ENCODE measurements around the gene SRRM2. TPM values are rescaled to one million over a fixed set of nuclear protein-coding genes. Genes with fewer than 3 reads are reported as not detected.

Gene SRRM2
- total and polyA plus RNA-seq, 5 donors from 2014 or later = 29.8 to 1,344 (median 38.6) TPM

DNA sequence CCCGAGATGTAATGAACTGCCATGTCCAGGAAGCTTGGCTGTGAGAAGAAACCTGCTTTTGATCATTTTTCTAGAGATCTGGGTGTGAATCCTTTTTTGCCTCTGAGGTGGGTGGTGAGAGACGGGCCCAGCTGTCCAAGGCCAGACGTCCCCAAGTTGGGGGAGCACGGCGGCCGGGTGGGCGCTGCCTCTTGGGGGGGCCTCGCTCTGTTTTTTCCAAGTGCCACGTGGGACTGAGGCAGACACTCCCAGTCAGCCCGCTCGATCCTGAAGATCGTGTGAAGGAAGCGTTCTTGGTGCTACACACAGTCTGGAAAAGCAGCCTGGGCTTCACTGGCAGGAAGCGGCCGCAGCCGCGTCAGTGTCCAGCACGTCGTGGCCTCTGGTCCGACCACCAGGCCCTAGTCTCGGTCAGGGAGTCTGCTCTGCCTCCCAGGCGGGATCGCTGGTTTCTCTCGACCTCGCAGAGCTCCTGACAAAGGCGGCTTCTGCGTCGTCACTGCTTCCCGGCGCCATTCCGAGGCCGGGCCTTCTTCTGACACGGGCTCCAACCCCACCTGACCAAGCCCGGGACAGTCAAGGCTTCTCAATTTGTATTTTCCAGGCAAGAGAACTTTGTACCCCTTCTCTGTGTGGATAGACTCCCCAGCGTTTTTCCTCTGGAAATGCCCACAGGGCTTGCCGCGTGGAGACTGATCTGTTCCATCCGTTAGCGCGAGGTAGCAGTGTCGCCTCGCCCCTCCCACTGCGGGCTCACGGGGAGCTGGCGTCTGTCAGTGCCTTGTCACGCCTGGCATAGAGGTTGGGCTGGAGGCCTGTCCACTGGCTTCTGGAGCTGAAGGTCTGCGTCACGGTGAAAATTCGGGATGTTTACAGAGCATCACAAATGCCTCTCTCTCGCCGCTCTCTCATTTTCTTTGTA lies 44.8 kb upstream of the SRRM2 start:
- peaks cover 0 to 5% (median 1%) of the 10 kb centered on the region in 4 donors for H3K4me1 Mint-ChIP-seq
- H3K27ac ChIP-seq (ENCODE audit: insufficient read depth, low read length, poor library complexity, severe bottlenecking) = no peak overlapping the region
- DNase-seq (no peak), ATAC-seq (ENCODE audit: low read depth in 2 of 2) (no peak)
- no peak overlapping the region for H3K27ac Mint-ChIP-seq
- peaks cover 26% of the 10 kb centered on the region for H3K36me3 ChIP-seq (ENCODE audit: control insufficient read depth, insufficient read depth, low read length)
- H3K4me3 Mint-ChIP-seq = no peak overlapping the region
- no peaks in the 10 kb centered on the region for H3K27me3 ChIP-seq (ENCODE audit: control insufficient read depth, insufficient read depth, low read length)
- no peaks in the 10 kb centered on the region for H3K9me3 ChIP-seq (ENCODE audit: control insufficient read depth in 2 of 2, low read length in 2 of 2)
- no peak overlapping the region for H3K4me3 ChIP-seq (ENCODE audit: low read depth, low read length)
- H3K27me3 Mint-ChIP-seq = no peaks in the 10 kb centered on the region
- peaks cover 0 to 2% (median 0%) of the 10 kb centered on the region in 7 donors for H3K9me3 Mint-ChIP-seq
- H3K4me1 ChIP-seq (ENCODE audit: control insufficient read depth, insufficient read depth, low read length, poor library complexity, severe bottlenecking) = no peaks in the 10 kb centered on the region
- H3K36me3 Mint-ChIP-seq = peaks cover 6% of the 10 kb centered on the region

DNA sequence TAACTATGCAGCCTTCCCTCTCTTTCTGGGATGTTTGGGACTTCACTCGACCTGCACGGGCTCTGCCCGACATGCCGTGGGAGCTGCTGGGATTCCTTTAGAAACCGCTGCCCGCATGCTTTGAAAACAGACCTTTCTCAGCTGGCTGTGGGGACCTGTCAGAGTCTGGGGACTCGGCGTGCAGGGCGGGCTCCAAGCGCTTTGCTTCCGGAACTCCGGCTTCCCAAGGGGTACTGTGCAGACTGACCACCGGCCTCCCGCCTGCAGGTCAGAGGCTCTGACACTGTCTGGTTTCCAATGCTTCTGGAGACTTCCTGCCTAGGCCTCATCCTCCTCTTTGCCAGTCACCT lies 44.2 kb upstream of the SRRM2 start:
- Histone ChIP-seq H3K4me3 (ENCODE audit: low read depth, low read length) (no peak overlapping the region), H3K36me3 (ENCODE audit: control insufficient read depth, insufficient read depth, low read length) (peaks cover 19% of the 10 kb centered on the region), H3K4me1 (ENCODE audit: control insufficient read depth, insufficient read depth, low read length, poor library complexity, severe bottlenecking) (no peaks in the 10 kb centered on the region), H3K27ac (ENCODE audit: insufficient read depth, low read length, poor library complexity, severe bottlenecking) (no peak overlapping the region), H3K27me3 (ENCODE audit: control insufficient read depth, insufficient read depth, low read length) (no peaks in the 10 kb centered on the region), H3K9me3 (ENCODE audit: control insufficient read depth in 2 of 2, low read length in 2 of 2) (no peaks in the 10 kb centered on the region)
- Mint-ChIP-seq H3K9me3 (peaks cover 0 to 2% (median 0%) of the 10 kb centered on the region in 7 donors), H3K27me3 (no peaks in the 10 kb centered on the region), H3K36me3 (peaks cover 6% of the 10 kb centered on the region), H3K27ac (no peak overlapping the region), H3K4me3 (no peak overlapping the region), H3K4me1 (peaks cover 0 to 5% (median 1%) of the 10 kb centered on the region in 4 donors)
- ATAC-seq (ENCODE audit: low read depth in 2 of 2) (no peak), DNase-seq (no peak)

DNA sequence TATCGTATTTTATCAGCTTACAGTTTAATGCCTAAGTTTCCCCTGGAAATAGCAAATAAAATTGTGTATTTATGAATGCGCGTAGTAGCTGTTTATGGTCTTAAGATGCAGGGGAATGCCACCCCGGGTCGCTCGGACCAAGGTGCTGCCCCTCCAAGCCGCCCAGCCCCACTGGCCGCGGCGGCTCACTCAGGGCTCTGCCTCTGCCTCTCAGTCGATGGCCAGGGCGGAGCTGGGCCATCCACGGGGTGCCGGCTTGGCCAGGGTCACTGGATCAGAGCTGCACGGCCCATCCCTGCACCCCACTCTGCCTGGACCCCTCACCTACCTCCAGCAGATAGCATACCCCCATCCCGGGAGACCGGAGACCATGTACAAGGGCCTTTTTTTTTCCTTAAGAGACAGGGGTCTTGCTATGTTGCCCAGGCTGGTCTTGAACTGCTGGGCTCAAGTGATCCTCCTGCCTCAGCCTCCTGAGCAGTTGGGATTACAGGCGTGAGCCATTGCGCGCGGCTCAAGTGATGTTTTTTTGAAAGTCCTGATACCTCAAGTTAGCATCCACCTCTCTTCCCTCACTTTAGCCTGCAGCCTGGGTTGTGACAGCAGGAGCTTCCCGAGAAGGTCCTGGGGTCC lies 43.4 kb upstream of the SRRM2 start:
- ATAC-seq (ENCODE audit: low read depth in 2 of 2) = no peak
- H3K9me3 ChIP-seq (ENCODE audit: control insufficient read depth in 2 of 2, low read length in 2 of 2) = no peaks in the 10 kb centered on the region
- Mint-ChIP-seq H3K27me3 (peaks cover 6% of the 10 kb centered on the region), H3K9me3 (peaks cover 0 to 2% (median 0%) of the 10 kb centered on the region in 7 donors), H3K36me3 (peaks cover 6% of the 10 kb centered on the region), H3K4me1 (peaks cover 0 to 5% (median 1%) of the 10 kb centered on the region in 4 donors), H3K4me3 (no peak overlapping the region), H3K27ac (no peak overlapping the region)
- H3K36me3 ChIP-seq (ENCODE audit: control insufficient read depth, insufficient read depth, low read length) = peaks cover 16% of the 10 kb centered on the region
- DNase-seq = no peak
- no peak overlapping the region for H3K4me3 ChIP-seq (ENCODE audit: low read depth, low read length)
- H3K27me3 ChIP-seq (ENCODE audit: control insufficient read depth, insufficient read depth, low read length) = no peaks in the 10 kb centered on the region
- no peaks in the 10 kb centered on the region for H3K4me1 ChIP-seq (ENCODE audit: control insufficient read depth, insufficient read depth, low read length, poor library complexity, severe bottlenecking)
- H3K27ac ChIP-seq (ENCODE audit: insufficient read depth, low read length, poor library complexity, severe bottlenecking) = no peak overlapping the region

DNA sequence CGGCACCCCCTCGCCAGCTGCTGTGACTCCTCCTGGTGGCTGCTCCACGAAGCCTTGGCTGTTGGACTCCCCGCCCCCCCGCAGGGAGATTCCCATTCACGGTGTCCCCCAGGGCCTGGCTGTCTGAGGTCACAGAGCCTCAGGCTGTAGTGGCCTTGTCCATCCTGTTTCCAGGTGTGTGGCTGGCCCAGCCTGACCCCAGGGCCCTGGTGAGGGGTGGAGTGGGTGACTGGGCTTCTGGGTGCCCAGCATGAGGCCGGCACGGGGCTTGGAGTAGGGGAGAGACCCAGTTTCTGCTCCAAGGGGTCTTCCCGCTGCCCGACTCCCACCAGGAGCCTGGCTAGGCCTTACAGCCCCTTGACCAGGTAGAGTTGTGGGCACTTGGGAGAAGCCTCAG lies 42.9 kb upstream of the SRRM2 start:
- peaks cover 0 to 2% (median 0%) of the 10 kb centered on the region in 7 donors for H3K9me3 Mint-ChIP-seq
- H3K36me3 Mint-ChIP-seq = peaks cover 6% of the 10 kb centered on the region
- peaks cover 7% of the 10 kb centered on the region for H3K27me3 Mint-ChIP-seq
- Histone ChIP-seq H3K9me3 (ENCODE audit: control insufficient read depth in 2 of 2, low read length in 2 of 2) (no peaks in the 10 kb centered on the region), H3K27ac (ENCODE audit: insufficient read depth, low read length, poor library complexity, severe bottlenecking) (no peak overlapping the region), H3K36me3 (ENCODE audit: control insufficient read depth, insufficient read depth, low read length) (peaks cover 16% of the 10 kb centered on the region), H3K4me1 (ENCODE audit: control insufficient read depth, insufficient read depth, low read length, poor library complexity, severe bottlenecking) (no peaks in the 10 kb centered on the region), H3K27me3 (ENCODE audit: control insufficient read depth, insufficient read depth, low read length) (no peaks in the 10 kb centered on the region), H3K4me3 (ENCODE audit: low read depth, low read length) (no peak overlapping the region)
- ATAC-seq (ENCODE audit: low read depth in 2 of 2) (no peak), DNase-seq (no peak)
- H3K27ac Mint-ChIP-seq = no peak overlapping the region
- H3K4me3 Mint-ChIP-seq = no peak overlapping the region
- peaks cover 0 to 5% (median 1%) of the 10 kb centered on the region in 4 donors for H3K4me1 Mint-ChIP-seq

DNA sequence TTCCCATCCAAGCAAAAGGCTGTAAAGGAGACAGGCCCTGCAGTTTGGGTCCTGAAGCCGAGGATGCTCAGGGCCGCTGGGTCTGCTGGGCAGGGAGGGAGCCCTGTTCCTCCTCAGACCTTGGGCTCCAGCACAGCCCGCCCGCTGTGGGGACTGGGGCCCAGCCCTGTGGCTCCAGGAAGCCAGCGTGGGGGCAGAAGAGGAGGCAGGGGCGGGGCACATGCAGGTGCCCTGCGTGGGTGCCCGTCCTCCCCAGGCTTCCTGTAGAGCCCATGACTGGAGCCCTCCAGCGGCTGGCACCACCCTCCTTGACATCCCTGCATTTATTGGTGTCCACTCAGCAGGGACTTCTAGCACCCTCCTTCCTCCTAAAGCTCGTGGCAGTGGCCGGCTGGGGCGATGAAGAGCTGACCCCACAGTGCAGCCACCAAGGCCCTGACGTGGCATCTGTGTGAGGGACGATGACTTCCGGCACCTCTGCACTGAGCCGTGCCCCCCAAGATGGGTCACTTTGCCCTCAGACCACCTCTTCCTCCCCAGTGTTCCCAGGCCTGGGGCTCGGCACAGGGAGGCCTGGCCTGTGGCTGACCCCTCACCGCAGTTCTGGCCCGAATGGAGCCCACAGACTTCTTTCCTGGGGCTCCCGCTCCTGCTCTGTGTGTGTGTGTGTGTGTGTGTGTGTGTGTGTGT lies 42.3 kb upstream of the SRRM2 start:
- H3K9me3 Mint-ChIP-seq = peaks cover 0 to 2% (median 0%) of the 10 kb centered on the region in 7 donors
- peaks cover 11% of the 10 kb centered on the region for H3K27me3 Mint-ChIP-seq
- peaks cover 6% of the 10 kb centered on the region for H3K36me3 Mint-ChIP-seq
- H3K27me3 ChIP-seq (ENCODE audit: control insufficient read depth, insufficient read depth, low read length) = no peaks in the 10 kb centered on the region
- H3K27ac Mint-ChIP-seq = peak overlapping the region in 1 of 3 donors; percentile 83
- peaks cover 16% of the 10 kb centered on the region for H3K36me3 ChIP-seq (ENCODE audit: control insufficient read depth, insufficient read depth, low read length)
- peaks cover 0 to 8% (median 3%) of the 10 kb centered on the region in 4 donors for H3K4me1 Mint-ChIP-seq
- no peak for ATAC-seq (ENCODE audit: low read depth in 2 of 2)
- no peak overlapping the region for H3K4me3 ChIP-seq (ENCODE audit: low read depth, low read length)
- H3K4me3 Mint-ChIP-seq = no peak overlapping the region
- no peaks in the 10 kb centered on the region for H3K4me1 ChIP-seq (ENCODE audit: control insufficient read depth, insufficient read depth, low read length, poor library complexity, severe bottlenecking)
- H3K27ac ChIP-seq (ENCODE audit: insufficient read depth, low read length, poor library complexity, severe bottlenecking) = no peak overlapping the region
- peak in 1 of 3 donors; percentile 16 for DNase-seq
- no peaks in the 10 kb centered on the region for H3K9me3 ChIP-seq (ENCODE audit: control insufficient read depth in 2 of 2, low read length in 2 of 2)

DNA sequence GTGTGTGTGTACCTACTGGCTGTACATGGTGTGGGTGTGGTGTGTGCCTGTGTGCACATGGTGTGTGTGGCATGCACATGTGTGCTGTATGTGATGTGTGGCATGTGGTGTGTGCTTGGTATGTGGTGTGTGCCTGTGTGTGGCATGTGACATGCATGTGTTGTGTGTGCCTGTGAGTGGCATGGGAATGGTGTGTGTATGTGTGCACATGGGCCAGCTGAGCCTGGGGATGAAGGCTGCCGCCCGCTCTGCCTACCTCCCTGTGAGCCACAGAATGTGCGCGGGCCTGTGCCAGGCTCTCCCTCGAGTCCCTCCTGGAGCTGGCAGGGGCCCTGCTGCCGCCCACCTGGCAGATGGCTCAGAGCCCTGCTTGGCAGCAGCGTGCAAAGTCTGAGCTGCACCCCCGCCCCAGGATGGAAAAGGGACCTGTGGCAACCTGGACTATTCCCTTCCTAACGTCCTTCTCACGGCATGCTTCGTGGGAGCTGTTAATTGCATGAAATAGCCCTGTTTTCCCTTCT lies 41.7 kb upstream of the SRRM2 start:
- peaks cover 6% of the 10 kb centered on the region for H3K4me1 ChIP-seq (ENCODE audit: control insufficient read depth, insufficient read depth, low read length, poor library complexity, severe bottlenecking)
- Mint-ChIP-seq H3K4me1 (peaks cover 0 to 9% (median 3%) of the 10 kb centered on the region in 4 donors), H3K4me3 (no peak overlapping the region), H3K9me3 (peaks cover 0 to 2% (median 0%) of the 10 kb centered on the region in 7 donors), H3K36me3 (peaks cover 6% of the 10 kb centered on the region), H3K27me3 (peaks cover 12% of the 10 kb centered on the region), H3K27ac (peak overlapping the region in 1 of 3 donors; percentile 83)
- ATAC-seq (ENCODE audit: low read depth in 2 of 2) (no peak), DNase-seq (no peak)
- no peaks in the 10 kb centered on the region for H3K9me3 ChIP-seq (ENCODE audit: control insufficient read depth in 2 of 2, low read length in 2 of 2)
- H3K27me3 ChIP-seq (ENCODE audit: control insufficient read depth, insufficient read depth, low read length) = no peaks in the 10 kb centered on the region
- H3K36me3 ChIP-seq (ENCODE audit: control insufficient read depth, insufficient read depth, low read length) = peaks cover 16% of the 10 kb centered on the region
- no peak overlapping the region for H3K4me3 ChIP-seq (ENCODE audit: low read depth, low read length)
- no peak overlapping the region for H3K27ac ChIP-seq (ENCODE audit: insufficient read depth, low read length, poor library complexity, severe bottlenecking)

DNA sequence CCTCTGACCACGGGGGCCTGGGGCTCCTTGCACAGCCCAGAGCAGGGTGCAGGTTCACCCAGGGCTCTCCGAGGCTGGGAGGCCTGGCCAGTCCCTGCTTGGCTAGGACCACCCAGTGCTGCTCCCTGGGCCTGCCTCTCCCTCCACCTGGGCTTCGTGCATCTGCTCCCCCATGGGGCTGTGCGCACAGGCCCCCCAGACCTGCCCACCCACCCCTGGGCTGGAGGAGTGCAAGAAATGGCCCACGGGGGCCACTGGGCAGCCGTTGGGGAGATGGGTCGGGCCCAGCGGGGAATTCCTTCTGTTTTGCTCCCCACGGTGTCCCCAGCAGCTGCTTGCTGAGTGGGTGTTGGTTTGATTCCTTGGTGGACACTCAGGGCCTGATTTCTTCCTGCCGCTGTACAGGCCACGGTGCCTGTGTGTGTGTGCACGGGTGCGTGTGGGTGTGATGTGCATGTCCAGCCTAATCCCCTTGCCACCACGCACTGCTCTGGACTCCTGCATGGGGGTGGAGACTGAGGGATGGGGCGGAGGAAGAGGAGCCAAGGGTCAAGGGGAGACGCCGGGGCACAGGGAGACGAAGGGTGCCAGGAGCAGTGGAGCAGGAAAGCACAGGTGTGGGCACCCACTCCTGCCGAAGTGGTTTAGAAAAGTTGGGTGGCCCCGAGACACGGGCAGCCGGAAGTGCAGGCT lies 40.9 kb upstream of the SRRM2 start:
- Histone ChIP-seq H3K9me3 (ENCODE audit: control insufficient read depth in 2 of 2, low read length in 2 of 2) (no peaks in the 10 kb centered on the region), H3K27me3 (ENCODE audit: control insufficient read depth, insufficient read depth, low read length) (no peaks in the 10 kb centered on the region), H3K36me3 (ENCODE audit: control insufficient read depth, insufficient read depth, low read length) (peaks cover 16% of the 10 kb centered on the region), H3K27ac (ENCODE audit: insufficient read depth, low read length, poor library complexity, severe bottlenecking) (no peak overlapping the region), H3K4me3 (ENCODE audit: low read depth, low read length) (no peak overlapping the region), H3K4me1 (ENCODE audit: control insufficient read depth, insufficient read depth, low read length, poor library complexity, severe bottlenecking) (peaks cover 8% of the 10 kb centered on the region)
- Mint-ChIP-seq H3K36me3 (peaks cover 6% of the 10 kb centered on the region), H3K27ac (no peak overlapping the region), H3K9me3 (peaks cover 0 to 2% (median 0%) of the 10 kb centered on the region in 7 donors), H3K27me3 (peaks cover 12% of the 10 kb centered on the region), H3K4me1 (peaks cover 0 to 12% (median 3%) of the 10 kb centered on the region in 4 donors), H3K4me3 (no peak overlapping the region)
- ATAC-seq (ENCODE audit: low read depth in 2 of 2) = no peak
- DNase-seq = no peak

Data from CD4-positive, CD25-positive, alpha-beta regulatory T cell (primary cell).